ENCODE measurements around the gene NDUFAF2.
"Not testable (repeated sequence)": the region's sequence is repeated elsewhere in the genome, so short reads cannot be mapped to it uniquely, and the experiment has no call there.

Gene NDUFAF2

GRCh38 chr5:61050292-61050691 lies 105.3 kb downstream of the NDUFAF2 start:
- no peak for DNase-seq (ENCODE audit: low read depth in 2 of 2)

- no peak for DNase-seq (ENCODE audit: low read depth in 2 of 2)
Measured at GRCh38 chr5:61051267-61051666, 106.3 kb downstream of the NDUFAF2 start.

- no peak for DNase-seq (ENCODE audit: low read depth in 2 of 2)
Measured at GRCh38 chr5:61052882-61053281, 107.9 kb downstream of the NDUFAF2 start.

- DNase-seq (ENCODE audit: low read depth in 2 of 2), result no peak
Measured at GRCh38 chr5:61053937-61054336, 108.9 kb downstream of the NDUFAF2 start.

GRCh38 chr5:61055434-61056006 lies 110.5 kb downstream of the NDUFAF2 start:
- no peak for DNase-seq (ENCODE audit: low read depth in 2 of 2)

- DNase-seq (ENCODE audit: low read depth in 2 of 2), result no peak
Measured at GRCh38 chr5:61059499-61059898, 114.5 kb downstream of the NDUFAF2 start.

GRCh38 chr5:61069150-61069549 lies 124.1 kb downstream of the NDUFAF2 start:
- DNase-seq (ENCODE audit: low read depth in 2 of 2), result no peak

- DNase-seq (ENCODE audit: low read depth in 2 of 2), result no peak
Measured at GRCh38 chr5:61071526-61071925, 126.5 kb downstream of the NDUFAF2 start.

- no peak for DNase-seq (ENCODE audit: low read depth in 2 of 2)
Measured at GRCh38 chr5:61076626-61077025, 131.6 kb downstream of the NDUFAF2 start.

- no peak for DNase-seq (ENCODE audit: low read depth in 2 of 2)
Measured at GRCh38 chr5:61081741-61082140, 136.7 kb downstream of the NDUFAF2 start.

- DNase-seq (ENCODE audit: low read depth in 2 of 2), result no peak
Measured at GRCh38 chr5:61082516-61083280, 137.7 kb downstream of the NDUFAF2 start.

- no peak for DNase-seq (ENCODE audit: low read depth in 2 of 2)
Measured at GRCh38 chr5:61084658-61085057, 139.7 kb downstream of the NDUFAF2 start.

GRCh38 chr5:61085885-61086284 lies 140.9 kb downstream of the NDUFAF2 start:
- DNase-seq (ENCODE audit: low read depth in 2 of 2), result no peak

- no peak for DNase-seq (ENCODE audit: low read depth in 2 of 2)
Measured at GRCh38 chr5:61087921-61088320, 142.9 kb downstream of the NDUFAF2 start.

- DNase-seq (ENCODE audit: low read depth in 2 of 2), result no peak
Measured at GRCh38 chr5:61089351-61089750, 144.3 kb downstream of the NDUFAF2 start.

GRCh38 chr5:61093046-61093771 lies 148.2 kb downstream of the NDUFAF2 start:
- DNase-seq (ENCODE audit: low read depth in 2 of 2), result not testable (repeated sequence)

GRCh38 chr5:61097465-61097864 lies 152.5 kb downstream of the NDUFAF2 start:
- no peak for DNase-seq (ENCODE audit: low read depth in 2 of 2)

- no peak for DNase-seq (ENCODE audit: low read depth in 2 of 2)
Measured at GRCh38 chr5:61098251-61098995, 153.4 kb downstream of the NDUFAF2 start.

- no peak for DNase-seq (ENCODE audit: low read depth in 2 of 2)
Measured at GRCh38 chr5:61100437-61100836, 155.4 kb downstream of the NDUFAF2 start.

GRCh38 chr5:61114441-61114840 lies 169.4 kb downstream of the NDUFAF2 start:
- no peak for DNase-seq (ENCODE audit: low read depth in 2 of 2)

GRCh38 chr5:61115968-61116367 lies 171.0 kb downstream of the NDUFAF2 start:
- no peak for DNase-seq (ENCODE audit: low read depth in 2 of 2)

GRCh38 chr5:61119066-61119465 lies 174.1 kb downstream of the NDUFAF2 start:
- no peak for DNase-seq (ENCODE audit: low read depth in 2 of 2)

Measured in stimulated activated CD4-positive, alpha-beta T cell treated with anti-CD3 and anti-CD28 coated beads, Interleukin-4, amount 100 ng/mL, for 48 hours (primary cell).